HepG2 (cell line): Measurements from ENCODE around the gene C9. TPM values are rescaled to one million over a fixed set of nuclear protein-coding genes. Genes with fewer than 3 reads are reported as not detected.
"Not testable (repeated sequence)": the region's sequence is repeated elsewhere in the genome, so short reads cannot be mapped to it uniquely, and the experiment has no call there.

ENCODE experiments used
- ATAC-seq: fragments of 200-7000 bp; cut with Tn5 transposase; 3 replicates; pipeline ENCODE4 v1.9.1; 2020; ENCODE audit warnings: mild to moderate bottlenecking, moderate library complexity
- BruUV-seq: library from RNA; stranded (reverse); fragments of 400-500 nt; replicated peaks from 2 replicates; lab custom pipeline; 2021; lab: Mats Ljungman, UMichigan
- CTCF ChIA-PET: fragments of 300-600 bp; formaldehyde crosslinking; extraction: SDS; loops from one replicate; lab custom pipeline; 2021; ENCODE audit warnings: low total read pairs, inconsistent platforms, low intra/inter-chr PET ratio; lab: Yijun Ruan, JAX
- POLR2A ChIA-PET: fragments of 350-600 bp; sonication (Branson Sonifier 250); formaldehyde crosslinking; loops from one replicate; lab custom pipeline; 2020; ENCODE audit warnings: antibody characterized with exemption, inconsistent platforms; lab: Yijun Ruan, JAX
- DNase-seq: peaks from one replicate; pipeline ENCODE4 v3.0.0-alpha.2; 2015; ENCODE audit warnings: low spot score
- FAIRE-seq: peaks from 3 replicates; lab custom pipeline; 2011; peaks lifted over from hg19 to GRCh38; lab: Jason Lieb, UNC
- H2AFZ ChIP-seq: one replicate; pipeline ENCODE4 v1.6.1; 2011; ENCODE audit warnings: low read length, inconsistent platforms
- H3K27ac ChIP-seq: fragments of 300-600 bp; 3 replicates; pipeline ENCODE4 v1.8.0; 2011; ENCODE audit warnings: mixed run types, mild to moderate bottlenecking, mixed read lengths, low read length, inconsistent platforms; ENCODE audit not compliant: insufficient read depth; ENCODE audit errors: extremely low read length
- H3K27me3 ChIP-seq, 2 experiments: fragments of 200-600 bp in 1 of 2; 2 replicates in 1 of 2; 3 replicates in 1 of 2; pipeline versions ENCODE4 v1.6.0 to v1.8.0; 2011; ENCODE audit warnings: low read length in 2 of 2, mild to moderate bottlenecking in 2 of 2, moderate library complexity in 2 of 2, inconsistent platforms in 1 of 2; ENCODE audit not compliant: insufficient read depth in 2 of 2, control insufficient read depth in 1 of 2
- H3K36me3 ChIP-seq, 2 experiments: fragments of 200-600 bp in 1 of 2; replicated peaks in 1 of 2; 2 replicates in 1 of 2; 3 replicates in 1 of 2; pipeline versions ENCODE4 v1.5.1 to v1.8.0; 2011; ENCODE audit warnings: low read length in 2 of 2, inconsistent platforms in 1 of 2; ENCODE audit not compliant: insufficient read depth in 2 of 2, control insufficient read depth in 1 of 2
- H3K4me1 ChIP-seq: 2 replicates; pipeline ENCODE4 v1.5.1; 2012; ENCODE audit warnings: low read length, inconsistent platforms; ENCODE audit not compliant: insufficient read depth
- H3K4me2 ChIP-seq: 2 replicates; pipeline ENCODE4 v1.6.0; 2011; ENCODE audit warnings: low read depth, low read length, inconsistent platforms
- H3K4me3 ChIP-seq, 3 experiments: fragments of 200-600 bp in 1 of 3; sonication (generic), shearing (Covaris generic) in 1 of 3; replicated peaks in 1 of 3; 2 replicates each; pipeline ENCODE4 v1.5.1; 2011 to 2016; ENCODE audit warnings: low read length in 3 of 3, inconsistent platforms in 2 of 3, low read depth in 2 of 3, mild to moderate bottlenecking in 2 of 3, control low read depth in 1 of 3, mixed read lengths in 1 of 3; ENCODE audit not compliant: insufficient read depth in 1 of 3
- H3K79me2 ChIP-seq: one replicate; pipeline ENCODE4 v1.6.1; 2011; ENCODE audit warnings: low read length, inconsistent platforms; ENCODE audit not compliant: insufficient read depth
- H3K9ac ChIP-seq: 2 replicates; pipeline ENCODE4 v1.6.0; 2011; ENCODE audit warnings: mild to moderate bottlenecking, low read depth, low read length, inconsistent platforms; ENCODE audit not compliant: insufficient read depth
- H3K9me3 ChIP-seq: 2 replicates; pipeline ENCODE4 v1.5.1; 2012; ENCODE audit warnings: mild to moderate bottlenecking, low read length
- H4K20me1 ChIP-seq: 2 replicates; pipeline ENCODE4 v1.6.0; 2011; ENCODE audit warnings: inconsistent platforms, mild to moderate bottlenecking, low read length, moderate library complexity; ENCODE audit not compliant: insufficient read depth
- ATF7 ChIP-seq, 2 experiments: fragments of 450-650 bp in 1 of 2; sonication (generic) in 1 of 2; formaldehyde crosslinking in 1 of 2; IDR thresholded peaks; 2 replicates each; pipeline versions ENCODE4 v1.4.0 to v1.6.1; 2016 to 2020; ENCODE audit warnings: antibody characterized with exemption in 1 of 2, mild to moderate bottlenecking in 1 of 2, missing genetic modification reagents in 1 of 2
- KDM4B ChIP-seq: sonication (generic); formaldehyde crosslinking; IDR thresholded peaks from 2 replicates; pipeline ENCODE4 v1.4.0; 2020; ENCODE audit warnings: missing genetic modification reagents
- NFKB2 ChIP-seq: sonication (generic); formaldehyde crosslinking; IDR thresholded peaks from 2 replicates; pipeline ENCODE4 v1.4.0; 2020; ENCODE audit warnings: missing genetic modification reagents, borderline replicate concordance
- SMAD3 ChIP-seq: sonication (generic); formaldehyde crosslinking; IDR thresholded peaks from 2 replicates; pipeline ENCODE4 v1.4.0; 2020; ENCODE audit warnings: missing genetic modification reagents
- SP1 ChIP-seq, 2 experiments: fragments of 450-650 bp in 1 of 2; sonication (generic) in 1 of 2; formaldehyde crosslinking in 1 of 2; IDR thresholded peaks; 2 replicates each; pipeline versions ENCODE4 v1.4.0 to v1.6.1; 2016 to 2020; ENCODE audit warnings: missing genetic modification reagents in 1 of 2
- ZNF639 ChIP-seq: conservative IDR thresholded peaks from 2 replicates; pipeline ENCODE4 v1.6.1; 2018; ENCODE audit warnings: missing genetic modification reagents
- WGBS: methylation state at CpG from one replicate; pipeline ENCODE4 v1.1.6; 2017; ENCODE audit warnings: low lambda C conversion rate; 5-methylcytosine and 5-hydroxymethylcytosine counted together
- in situ Hi-C: cut with HindIII; loops from 2 replicates; pipeline ENCODE4 v1.10.0; 2017; ENCODE audit warnings: low pct_unique_long_range_greater_than_20kb; ENCODE audit not compliant: extremely low pct_ligation_motif_present
- intact Hi-C: fragments of 100-400 bp; cut with micrococcal nuclease; formaldehyde crosslinking; loops from one replicate; pipeline ENCODE4 v1.10.0; 2022; ENCODE audit not compliant: unreplicated experiment
- polyA plus RNA-seq, 8 experiments: library from polyadenylated mRNA; depleted of rRNA in 3 of 8; stranded (reverse) in 7 of 8; unstranded in 1 of 8; fragments of >200 nt; fragmentation: Illumina TruSeq in 4 of 8; extraction: Trizol in 4 of 8; gene quantifications; 2 replicates each; pipeline versions ENCODE4 v1.2.1 to v1.2.3, GENCODE V29; 2011 to 2016; ENCODE audit warnings: low read depth in 4 of 8, missing spikeins in 1 of 8, mixed read lengths in 1 of 8; ENCODE audit not compliant: insufficient read depth in 1 of 8
- total RNA-seq, 5 experiments: library from RNA; depleted of rRNA; stranded (reverse); fragments of >200 nt; fragmentation: Illumina TruSeq; extraction: Trizol; gene quantifications; 2 replicates each; pipeline ENCODE4 v1.2.3, GENCODE V29; 2016; ENCODE audit warnings: low read depth in 1 of 5

C9 gene
- total and polyA plus RNA-seq, 2 of the 13 experiments (the other 11 are each of a cell fraction or from before 2014, with no cell fraction given) = not detected

DNA sequence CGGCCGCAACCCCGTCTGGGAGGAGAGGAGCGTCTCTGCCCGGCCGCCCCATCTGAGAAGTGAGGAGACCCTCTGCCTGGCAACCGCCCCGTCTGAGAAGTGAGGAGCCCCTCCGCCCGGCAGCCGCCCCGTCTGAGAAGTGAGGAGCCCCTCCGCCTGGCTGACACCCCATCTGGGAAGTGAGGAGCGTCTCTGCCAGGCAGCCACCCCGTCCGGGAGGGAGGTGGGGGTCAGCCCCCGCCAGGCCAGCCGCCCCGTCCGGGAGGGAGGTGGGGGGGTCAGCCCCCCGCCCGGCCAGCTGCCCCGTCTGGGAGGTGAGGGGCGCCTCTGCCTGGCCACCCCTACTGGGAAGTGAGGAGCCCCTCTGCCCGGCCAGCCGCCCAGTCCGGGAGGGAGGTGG lies 30.0 kb downstream of the C9 start:
- POLR2A ChIA-PET, FAIRE-seq, H3K4me2 ChIP-seq, BruUV-seq, H3K79me2 ChIP-seq, H3K9ac ChIP-seq, in situ Hi-C loops, H3K36me3 ChIP-seq, H3K27ac ChIP-seq, ATAC-seq, H3K9me3 ChIP-seq, DNase-seq, H3K4me3 ChIP-seq, H2AFZ ChIP-seq, H4K20me1 ChIP-seq, H3K27me3 ChIP-seq, H3K4me1 ChIP-seq, CTCF ChIA-PET, intact Hi-C loops: not testable (repeated sequence)
- WGBS = no CpG with 5 or more reads among the region's 27 CpGs

DNA sequence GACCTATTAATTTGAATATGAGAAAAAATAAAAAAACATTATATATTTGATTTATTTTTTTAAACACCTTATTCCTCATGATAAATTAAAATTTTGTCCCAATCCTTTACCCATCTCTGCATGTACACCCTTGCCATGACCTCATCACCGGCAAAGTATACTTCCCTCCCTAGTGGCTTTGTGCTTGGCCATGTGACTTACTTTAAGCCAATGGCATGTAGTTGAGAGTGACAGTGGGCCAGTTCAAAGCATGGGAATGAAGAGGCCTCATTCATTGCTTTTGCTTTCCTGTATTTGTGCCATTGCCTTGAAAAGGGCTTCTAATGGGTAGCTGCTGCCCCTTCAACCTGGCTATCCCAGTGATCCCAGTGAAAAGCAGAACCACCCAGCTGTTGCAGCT lies 31.2 kb downstream of the C9 start:
- H3K79me2 ChIP-seq = no peaks in the 10 kb centered on the region
- in situ Hi-C loops = no loop called here
- H3K27ac ChIP-seq = no peak overlapping the region
- no peak overlapping the region for H2AFZ ChIP-seq
- BruUV-seq = no TSS peak
- H4K20me1 ChIP-seq = no peaks in the 10 kb centered on the region
- 4% methylated on average over 1 of the region's 1 CpG for WGBS
- no peaks in the 10 kb centered on the region for H3K36me3 ChIP-seq
- DNase-seq (no peak), ATAC-seq (no peak), FAIRE-seq (no peak)
- no peaks in the 10 kb centered on the region for H3K27me3 ChIP-seq
- H3K9ac ChIP-seq = no peak overlapping the region
- intact Hi-C loops = no loop called here
- H3K9me3 ChIP-seq = no peaks in the 10 kb centered on the region
- ChIA-PET POLR2A (no interaction called here), CTCF (no interaction called here)
- no peak overlapping the region for H3K4me3 ChIP-seq
- no peaks in the 10 kb centered on the region for H3K4me1 ChIP-seq
- TF ChIP-seq NFKB2 = no peak
- no peak for TF ChIP-seq KDM4B (CRISPR knock-in tag)
- TF ChIP-seq SP1 (IDR thresholded peaks at IDR 0.05) = no peak
- TF ChIP-seq SP1 (CRISPR knock-in tag; IDR thresholded peaks at IDR 0.05) = no peak
- TF ChIP-seq SMAD3 = no peak
- no peak for TF ChIP-seq ZNF639 (CRISPR knock-in tag)
- peak; percentile 11; the same call in 1 of the 2 replicates for TF ChIP-seq ATF7 (IDR thresholded peaks at IDR 0.05)
- no peak for TF ChIP-seq ATF7 (CRISPR knock-in tag; IDR thresholded peaks at IDR 0.05)
- H3K4me2 ChIP-seq = no peak overlapping the region
